SH-SY5Y (cell line): ENCODE data around the gene SIPA1L3.

Experiments used
- GATA2 ChIP-seq: IDR thresholded peaks from 2 replicates; pipeline ENCODE4 v1.6.1; 2011; ENCODE audit warnings: mild to moderate bottlenecking, low read depth, low read length
- GATA3 ChIP-seq: IDR thresholded peaks from 2 replicates; pipeline ENCODE4 v1.6.1; 2011; ENCODE audit warnings: low read depth, mild to moderate bottlenecking, low read length, moderate library complexity

DNA sequence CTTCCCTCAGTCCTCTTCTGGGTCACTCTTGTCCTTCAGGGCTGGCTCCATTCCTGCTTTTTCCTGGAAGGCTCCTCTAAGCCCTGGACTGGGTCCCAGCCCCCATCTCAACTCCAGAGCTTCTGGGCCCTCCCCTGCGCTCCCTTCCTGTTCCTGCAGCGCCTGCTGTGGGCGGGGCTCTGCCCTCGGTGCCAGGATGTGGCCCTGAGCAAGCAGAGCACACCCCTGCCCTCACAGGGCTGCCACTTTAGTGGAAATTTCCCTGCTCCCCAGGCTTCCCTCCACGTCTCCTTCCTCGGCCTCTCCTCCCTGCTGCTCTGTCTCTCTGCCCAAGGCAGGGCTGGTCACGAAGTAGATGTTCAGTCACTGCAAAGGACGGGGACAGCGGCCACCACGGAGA lies 288.2 kb downstream of the SIPA1L3 start:
- no peak for TF ChIP-seq GATA2
- TF ChIP-seq GATA3: no peak
